HG03095 (cell line): ENCODE results near the gene CREB3.

Experiments
- ATAC-seq: cut with Tn5 transposase; IDR thresholded peaks from one replicate; pipeline ENCODE4 v1.9.1; 2021; ENCODE audit warnings: moderate library complexity; ENCODE audit not compliant: unreplicated experiment

Gene CREB3

DNA sequence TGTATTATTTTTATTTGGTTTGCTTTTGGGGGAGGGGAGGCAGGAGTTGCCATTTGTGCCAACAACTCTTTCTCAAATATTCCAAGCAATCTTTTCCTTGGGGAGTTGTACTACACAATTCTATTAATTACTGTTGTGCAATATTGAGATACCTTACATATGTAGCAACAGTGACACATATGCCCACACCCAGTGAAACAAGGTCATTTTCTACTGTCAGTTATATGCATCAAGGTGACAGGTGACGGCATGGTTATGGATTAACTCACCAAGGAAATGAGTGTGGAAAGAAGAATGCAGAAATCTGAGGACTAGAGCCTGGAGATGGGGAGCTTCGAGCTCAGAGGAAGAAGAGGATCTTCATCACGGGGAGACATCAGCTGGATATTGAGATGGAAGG lies 39.5 kb downstream of the CREB3 start:
- ATAC-seq: no peak

DNA sequence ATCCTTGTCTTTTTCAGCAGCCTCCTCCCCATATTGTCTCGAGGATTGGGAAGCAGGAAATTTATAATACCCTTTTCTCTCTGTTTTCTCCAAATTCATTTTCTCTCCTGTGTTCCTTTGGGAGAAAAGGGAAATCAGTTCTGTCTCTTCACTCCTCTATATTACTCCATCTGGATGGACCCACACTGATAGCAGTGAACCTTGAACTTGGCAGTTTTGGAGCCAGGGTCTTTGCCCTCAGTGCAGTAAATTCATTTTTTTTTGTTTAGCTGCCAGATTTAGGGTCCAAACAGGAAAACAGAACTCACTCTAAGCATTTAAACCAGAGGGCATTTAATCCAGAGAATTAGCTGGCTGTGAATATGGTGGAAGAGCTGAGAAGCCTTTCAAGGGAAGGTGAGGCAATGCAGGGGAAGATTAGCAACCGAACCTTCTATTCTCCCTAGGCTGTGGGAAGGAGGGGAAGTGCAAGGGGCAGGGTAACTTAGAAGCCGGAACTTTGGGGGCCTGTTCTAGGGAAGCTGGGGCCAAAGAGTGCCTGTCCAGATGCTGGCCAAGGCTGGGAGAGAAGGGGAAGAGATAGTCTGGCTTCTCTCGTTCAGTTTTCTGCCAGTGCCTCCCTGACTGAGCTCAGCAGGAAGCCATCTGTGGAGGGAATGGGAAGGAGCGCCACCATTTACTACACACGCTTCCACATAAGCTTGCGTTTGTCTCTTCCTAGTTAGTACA lies 42.6 kb downstream of the CREB3 start:
- no peak for ATAC-seq

DNA sequence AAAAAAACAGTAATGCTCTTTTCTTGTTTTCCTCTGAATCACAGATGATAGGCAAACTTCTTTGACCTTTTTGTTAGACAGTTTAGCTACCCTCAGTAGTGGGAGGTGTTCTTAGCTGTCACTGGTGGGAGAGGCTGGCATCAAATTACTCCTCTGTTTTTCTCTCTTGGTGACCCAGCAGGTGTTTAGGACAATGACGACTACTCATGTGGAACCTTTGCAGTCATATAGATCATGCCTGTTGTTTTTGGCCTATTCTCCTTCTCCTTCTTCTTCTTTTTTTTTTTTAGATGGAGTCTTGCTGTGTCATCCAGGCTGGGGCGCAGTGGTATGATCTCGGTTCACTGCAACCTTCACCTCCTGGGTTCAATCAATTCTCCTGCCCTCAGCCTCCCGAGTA lies 43.6 kb downstream of the CREB3 start:
- ATAC-seq: no peak

DNA sequence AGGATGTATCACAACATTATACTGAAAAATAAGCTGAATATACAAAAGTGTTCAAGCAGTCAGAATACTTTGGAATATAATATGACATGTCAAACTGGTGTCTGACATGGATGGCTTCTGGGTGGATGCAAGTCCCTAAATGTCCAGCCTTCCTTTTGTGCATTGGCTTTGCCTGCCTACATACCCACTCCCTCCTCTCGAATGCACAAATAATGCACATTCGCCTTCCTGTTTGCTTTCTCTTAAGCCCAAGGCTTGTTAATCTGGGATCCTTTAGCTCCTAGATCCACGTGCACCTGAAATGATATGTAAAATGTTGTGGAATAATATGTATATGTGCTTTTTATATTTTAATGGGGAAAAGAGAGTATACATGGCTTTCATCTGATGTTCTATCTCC lies 46.0 kb downstream of the CREB3 start:
- no peak for ATAC-seq

DNA sequence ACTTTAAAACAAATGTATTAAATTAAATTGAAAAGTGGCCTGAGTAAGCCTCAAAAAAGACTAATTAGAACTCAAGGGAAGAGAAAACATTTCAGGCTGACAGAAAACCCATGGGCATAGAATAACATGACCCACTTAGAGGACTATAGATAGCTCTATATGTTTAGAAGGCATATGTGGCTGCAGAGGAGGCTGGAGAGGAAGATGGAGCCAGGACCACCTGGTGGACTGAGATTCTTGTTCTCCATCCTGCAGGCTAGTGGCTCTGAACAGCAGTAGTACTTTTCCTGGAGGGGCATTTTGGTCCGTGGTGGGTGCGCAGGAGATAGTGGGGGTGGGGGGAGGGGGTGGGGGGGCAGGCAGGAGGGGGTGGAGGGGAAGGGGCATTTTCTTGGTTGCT lies 48.6 kb downstream of the CREB3 start:
- ATAC-seq: no peak

DNA sequence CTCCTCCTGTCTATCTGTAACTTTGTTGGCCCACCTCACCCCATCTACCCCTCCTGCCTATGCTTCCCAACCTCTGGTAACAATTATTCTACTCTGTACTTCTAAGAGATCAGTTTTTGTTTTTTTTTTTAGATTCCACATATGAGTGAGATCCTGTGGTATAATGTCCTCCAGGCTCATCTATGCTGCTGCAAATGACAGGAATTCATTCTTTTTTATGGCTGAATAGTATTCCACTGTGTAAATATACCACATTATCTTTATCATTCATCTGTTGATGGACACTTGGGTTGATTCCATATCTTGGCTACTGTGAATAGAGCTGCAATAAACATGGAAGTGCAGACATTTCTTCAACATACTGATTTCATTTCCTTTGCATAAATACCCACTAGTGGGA lies 51.0 kb downstream of the CREB3 start:
- ATAC-seq: no peak
